ENCODE results near the gene TPM3. TPM values are rescaled to one million over a fixed set of nuclear protein-coding genes. Genes with fewer than 3 reads are reported as not detected.
"Not testable (repeated sequence)": the region's sequence is repeated elsewhere in the genome, so short reads cannot be mapped to it uniquely, and the experiment has no call there.

Gene TPM3
- total RNA-seq, 2 experiments from 2014 or later, result 235 to 420 TPM

- no peaks in the 10 kb centered on the region for H3K4me1 ChIP-seq (ENCODE audit: insufficient read depth, low read length, poor library complexity, severe bottlenecking)
- H4K20me1 ChIP-seq (ENCODE audit: insufficient read depth, low read length), result no peaks in the 10 kb centered on the region
- TF ChIP-seq EZH2phosphoT487 (IDR thresholded peaks at IDR 0.05; ENCODE audit: borderline replicate concordance, low read depth, low read length) (no peak), CTCF (conservative IDR thresholded peaks at IDR 0.05; ENCODE audit: low read length) (no peak)
- H3K9me2 ChIP-seq (ENCODE audit: insufficient read depth, low read length), result no peaks in the 10 kb centered on the region
- no peak overlapping the region for H2AFZ ChIP-seq (ENCODE audit: low read length)
- ChIA-PET CTCF (ENCODE audit: unreplicated experiment) (no interaction called here), POLR2A (interaction anchor here (0.7 kb wide), 2 partner anchors 15 to 131 kb away, joined by 3 read pairs; no protein-coding TSS in a partner anchor)
- intact Hi-C loops (cut with micrococcal nuclease; ENCODE audit: unreplicated experiment), result no loop called here
- H3K79me2 ChIP-seq (ENCODE audit: insufficient read depth, low read depth, low read length), result no peaks in the 10 kb centered on the region
- H3K27ac ChIP-seq (ENCODE audit: low read depth, low read length, poor library complexity, severe bottlenecking), result no peak overlapping the region
- no peak overlapping the region for H3K4me3 ChIP-seq (ENCODE audit: low read depth, low read length, poor library complexity, severe bottlenecking)
- no peak overlapping the region for H3K4me2 ChIP-seq (ENCODE audit: low read length)
- no peaks in the 10 kb centered on the region for H3K9me3 ChIP-seq (ENCODE audit: low read length)
- no TSS peak for BruUV-seq (replicated peaks)
- H3K36me3 ChIP-seq (ENCODE audit: insufficient read depth, low read length), result no peaks in the 10 kb centered on the region
- DNase-seq (ENCODE audit: low spot score), result no peak
Observed at GRCh38 chr1:154133256-154133655, 58.6 kb downstream of the TPM3 start.

DNA sequence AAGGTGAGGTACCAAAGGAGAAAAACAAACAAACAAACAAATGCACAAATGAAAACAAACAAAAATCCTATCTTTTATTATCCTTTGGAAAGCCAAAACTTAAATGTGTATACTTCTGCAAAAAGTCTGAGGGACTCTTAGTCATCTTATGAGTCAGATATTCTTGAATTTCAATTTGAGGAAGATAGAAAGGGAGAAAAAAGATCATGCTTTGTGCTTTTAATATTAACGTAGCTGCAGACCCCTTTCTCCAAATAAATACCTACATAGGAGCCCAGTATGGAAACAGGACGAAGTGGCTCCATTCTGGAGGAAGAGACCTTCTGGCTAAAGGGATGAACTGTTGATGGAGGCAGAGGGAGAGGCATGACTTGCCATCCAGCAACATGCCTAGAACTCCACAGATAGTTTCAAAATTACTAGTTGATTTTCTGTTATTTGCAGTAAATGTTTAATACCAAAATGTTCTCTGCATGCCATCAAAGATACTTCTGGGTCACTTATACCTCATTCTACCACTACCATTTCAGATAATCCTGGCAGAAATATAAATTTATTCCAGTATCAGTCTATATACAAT lies 62.4 kb downstream of the TPM3 start:
- Histone ChIP-seq H3K4me1 (ENCODE audit: insufficient read depth, low read length, poor library complexity, severe bottlenecking) (no peaks in the 10 kb centered on the region), H3K27ac (ENCODE audit: low read depth, low read length, poor library complexity, severe bottlenecking) (no peak overlapping the region), H3K4me2 (ENCODE audit: low read length) (no peak overlapping the region), H3K79me2 (ENCODE audit: insufficient read depth, low read depth, low read length) (no peaks in the 10 kb centered on the region), H3K4me3 (ENCODE audit: low read depth, low read length, poor library complexity, severe bottlenecking) (no peak overlapping the region), H3K9me3 (ENCODE audit: low read length) (no peaks in the 10 kb centered on the region), H3K36me3 (ENCODE audit: insufficient read depth, low read length) (no peaks in the 10 kb centered on the region), H2AFZ (ENCODE audit: low read length) (no peak overlapping the region), H3K9me2 (ENCODE audit: insufficient read depth, low read length) (no peaks in the 10 kb centered on the region), H4K20me1 (ENCODE audit: insufficient read depth, low read length) (no peaks in the 10 kb centered on the region)
- DNase-seq (ENCODE audit: low spot score), result no peak
- TF ChIP-seq EZH2phosphoT487 (IDR thresholded peaks at IDR 0.05; ENCODE audit: borderline replicate concordance, low read depth, low read length), result no peak
- TF ChIP-seq CTCF (conservative IDR thresholded peaks at IDR 0.05; ENCODE audit: low read length), result no peak
- ChIA-PET CTCF (ENCODE audit: unreplicated experiment) (no interaction called here), POLR2A (no interaction called here)
- intact Hi-C loops (cut with micrococcal nuclease; ENCODE audit: unreplicated experiment), result no loop called here
- BruUV-seq (replicated peaks), result no TSS peak

GRCh38 chr1:154123205-154123604 lies 68.7 kb downstream of the TPM3 start:
- H3K9me3 ChIP-seq (ENCODE audit: low read length); intact Hi-C loops (cut with micrococcal nuclease; ENCODE audit: unreplicated experiment); H4K20me1 ChIP-seq (ENCODE audit: insufficient read depth, low read length); BruUV-seq (replicated peaks); H3K27ac ChIP-seq (ENCODE audit: low read depth, low read length, poor library complexity, severe bottlenecking); H3K36me3 ChIP-seq (ENCODE audit: insufficient read depth, low read length); DNase-seq (ENCODE audit: low spot score); H2AFZ ChIP-seq (ENCODE audit: low read length); H3K9me2 ChIP-seq (ENCODE audit: insufficient read depth, low read length); CTCF ChIA-PET (ENCODE audit: unreplicated experiment); H3K4me2 ChIP-seq (ENCODE audit: low read length); H3K79me2 ChIP-seq (ENCODE audit: insufficient read depth, low read depth, low read length); H3K4me1 ChIP-seq (ENCODE audit: insufficient read depth, low read length, poor library complexity, severe bottlenecking); H3K4me3 ChIP-seq (ENCODE audit: low read depth, low read length, poor library complexity, severe bottlenecking); POLR2A ChIA-PET: not testable (repeated sequence)

Data from OCI-LY7 (cell line).